Limb (tissue), 2 donors: ENCODE data around the gene LTBP4.
"Not testable (repeated sequence)": the region's sequence is repeated elsewhere in the genome, so short reads cannot be mapped to it uniquely, and the experiment has no call there.

ENCODE experiments used
- DNase-seq, 2 donors: peaks; one replicate each; pipeline ENCODE4 v3.0.0-alpha.2; 2016; ENCODE audit errors: extremely low spot score in 2 of 2

LTBP4 gene

DNA sequence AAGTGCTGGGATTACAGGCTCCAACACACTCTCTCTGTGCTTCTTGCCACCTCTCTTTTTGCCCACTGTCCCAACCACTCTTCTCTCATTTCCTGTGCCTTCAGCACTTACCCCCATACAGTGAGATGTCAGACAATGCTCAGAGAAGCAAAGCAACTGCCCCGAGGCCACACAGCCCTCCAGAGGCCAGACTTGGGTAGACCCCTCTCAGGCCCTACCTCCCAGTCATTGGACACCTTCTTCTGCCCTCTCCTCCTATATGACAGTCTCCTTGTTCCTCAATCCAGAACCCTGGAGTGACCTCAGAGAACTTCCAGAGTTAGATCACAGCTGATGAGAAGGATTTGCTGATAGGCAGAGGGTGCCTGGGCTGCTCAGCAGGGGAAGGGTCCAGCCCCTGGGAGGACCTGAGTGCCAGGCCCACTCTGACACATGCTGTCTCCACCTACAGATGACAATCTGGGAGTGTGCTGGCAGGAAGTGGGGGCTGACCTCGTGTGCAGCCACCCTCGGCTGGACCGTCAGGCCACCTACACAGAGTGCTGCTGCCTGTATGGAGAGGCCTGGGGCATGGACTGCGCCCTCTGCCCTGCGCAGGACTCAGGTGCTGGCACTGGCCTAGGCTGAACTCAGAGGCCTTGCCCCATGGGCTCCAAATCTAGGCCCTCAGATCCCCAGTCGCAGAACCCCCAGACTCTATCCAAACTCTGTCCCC is 24.4 kb downstream of the LTBP4 start:
- no peak for DNase-seq

DNA sequence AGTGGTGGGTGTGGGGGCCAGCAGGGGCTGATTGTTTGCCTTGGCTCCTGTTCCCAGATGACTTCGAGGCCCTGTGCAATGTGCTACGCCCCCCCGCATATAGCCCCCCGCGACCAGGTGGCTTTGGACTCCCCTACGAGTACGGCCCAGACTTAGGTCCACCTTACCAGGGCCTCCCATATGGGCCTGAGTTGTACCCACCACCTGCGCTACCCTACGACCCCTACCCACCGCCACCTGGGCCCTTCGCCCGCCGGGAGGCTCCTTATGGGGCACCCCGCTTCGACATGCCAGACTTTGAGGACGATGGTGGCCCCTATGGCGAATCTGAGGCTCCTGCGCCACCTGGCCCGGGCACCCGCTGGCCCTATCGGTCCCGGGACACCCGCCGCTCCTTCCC is 25.7 kb downstream of the LTBP4 start:
- no peak for DNase-seq

DNA sequence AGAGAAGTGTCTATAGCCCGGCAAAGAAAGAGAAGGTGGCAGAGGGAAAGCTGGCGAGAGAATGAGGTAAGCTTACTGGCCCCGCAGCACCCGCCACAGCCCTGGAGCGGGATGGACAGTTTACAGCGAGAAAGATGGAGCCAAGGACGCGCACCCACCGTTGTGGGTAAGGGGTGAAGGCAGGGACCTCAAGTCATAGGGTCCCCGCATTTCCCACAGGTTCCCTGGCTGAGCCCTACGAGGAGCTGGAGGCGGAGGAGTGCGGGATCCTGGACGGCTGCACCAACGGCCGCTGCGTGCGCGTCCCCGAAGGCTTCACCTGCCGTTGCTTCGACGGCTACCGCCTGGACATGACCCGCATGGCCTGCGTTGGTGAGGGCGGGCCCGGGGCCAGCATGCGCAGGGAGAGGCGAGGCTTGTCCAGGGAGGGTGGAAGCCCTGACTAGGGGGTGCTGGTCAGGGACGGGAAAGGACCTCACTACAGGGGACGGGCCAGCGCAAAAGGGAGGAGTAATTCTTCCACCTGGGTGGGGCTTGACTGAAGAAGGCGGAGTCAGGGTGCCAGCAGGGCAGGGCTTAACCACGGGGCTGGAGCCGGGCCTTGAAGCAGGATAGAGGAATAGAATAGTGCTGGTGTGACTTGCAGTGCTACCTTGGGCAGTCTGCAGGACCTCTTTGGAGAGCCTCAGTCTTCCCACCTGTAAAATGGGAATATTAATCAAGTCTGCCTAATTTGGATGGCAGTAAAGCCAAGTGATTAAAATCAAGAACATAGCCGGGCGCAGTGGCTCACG is 26.5 kb downstream of the LTBP4 start:
- no peak for DNase-seq

DNA sequence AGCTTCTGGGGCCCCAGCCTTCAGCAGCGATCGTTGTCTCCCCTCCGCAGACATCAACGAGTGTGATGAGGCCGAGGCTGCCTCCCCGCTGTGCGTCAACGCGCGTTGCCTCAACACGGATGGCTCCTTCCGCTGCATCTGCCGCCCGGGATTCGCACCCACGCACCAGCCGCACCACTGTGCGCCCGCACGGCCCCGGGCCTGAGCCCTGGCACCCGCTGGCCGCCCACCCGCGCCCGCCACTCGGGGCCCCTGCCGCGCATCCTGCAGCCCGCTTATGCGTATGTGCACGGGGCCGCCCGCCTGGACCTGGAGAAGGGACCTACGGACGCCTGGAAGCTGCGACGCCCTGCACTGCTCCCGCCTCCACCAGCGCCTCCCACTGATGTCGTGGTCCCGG is 28.2 kb downstream of the LTBP4 start:
- no peak for DNase-seq

DNA sequence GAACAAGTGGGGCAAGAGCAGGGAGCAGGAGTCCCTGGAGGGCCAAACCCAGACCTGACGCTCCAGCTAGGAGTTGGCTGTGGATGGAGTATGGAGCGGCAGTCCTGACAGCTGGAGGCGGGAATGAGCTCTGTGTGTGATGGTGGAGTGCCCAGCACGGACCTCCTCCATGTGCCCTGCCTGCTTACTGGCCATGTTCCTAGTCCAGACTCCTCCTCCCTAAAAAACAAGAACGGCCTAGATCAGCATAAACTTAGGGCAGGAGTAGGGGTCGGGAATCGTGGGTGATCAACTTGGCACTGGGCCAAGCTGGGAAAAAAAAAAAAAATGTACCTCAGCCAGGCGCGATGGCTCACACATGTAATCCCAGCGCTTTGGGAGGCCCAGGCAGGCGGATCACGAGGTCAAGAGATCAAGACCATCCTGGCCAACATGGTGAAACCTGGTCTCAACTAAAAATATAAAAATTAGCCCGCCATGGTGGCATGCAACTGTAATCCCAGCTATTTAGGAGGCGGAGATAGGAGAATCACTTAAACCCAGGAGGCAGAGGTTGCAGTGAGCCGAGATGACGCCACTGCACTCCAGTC is 29.5 kb downstream of the LTBP4 start:
- DNase-seq, result no peak

DNA sequence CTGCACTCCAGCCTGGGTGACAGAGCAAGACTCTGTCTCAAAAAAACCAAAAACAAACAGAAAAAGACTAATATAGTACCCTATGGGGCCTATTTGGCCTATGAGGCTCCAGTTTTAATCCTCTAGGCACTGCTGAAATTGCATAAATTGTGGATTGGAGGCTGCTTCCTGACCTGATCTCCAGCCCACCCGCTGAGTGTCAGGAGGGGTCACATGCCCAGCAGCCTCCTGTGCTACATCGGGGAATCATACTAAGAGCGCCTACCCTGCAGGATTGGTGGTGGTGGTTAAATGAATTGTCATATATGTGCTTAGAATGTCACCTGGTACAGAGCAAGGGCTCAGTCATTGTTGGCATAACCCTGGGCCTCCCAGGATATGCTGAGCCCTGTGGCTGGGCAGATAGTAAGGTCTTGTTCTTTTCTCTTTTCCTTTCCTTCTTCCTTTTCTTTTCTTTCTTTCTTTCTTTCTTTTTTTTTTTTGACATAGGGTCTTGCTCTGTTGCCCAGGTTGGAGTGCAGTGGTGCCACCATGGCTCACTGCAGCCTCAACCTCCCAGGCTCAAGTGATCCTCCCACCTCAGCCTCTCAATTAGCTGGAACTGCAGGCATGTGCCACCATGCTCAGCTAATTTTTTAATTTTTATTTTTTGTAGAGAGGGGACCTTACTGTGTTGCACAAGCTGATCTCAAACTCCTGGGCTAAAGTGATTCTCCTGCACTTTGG is 31.3 kb downstream of the LTBP4 start:
- no peak for DNase-seq

DNA sequence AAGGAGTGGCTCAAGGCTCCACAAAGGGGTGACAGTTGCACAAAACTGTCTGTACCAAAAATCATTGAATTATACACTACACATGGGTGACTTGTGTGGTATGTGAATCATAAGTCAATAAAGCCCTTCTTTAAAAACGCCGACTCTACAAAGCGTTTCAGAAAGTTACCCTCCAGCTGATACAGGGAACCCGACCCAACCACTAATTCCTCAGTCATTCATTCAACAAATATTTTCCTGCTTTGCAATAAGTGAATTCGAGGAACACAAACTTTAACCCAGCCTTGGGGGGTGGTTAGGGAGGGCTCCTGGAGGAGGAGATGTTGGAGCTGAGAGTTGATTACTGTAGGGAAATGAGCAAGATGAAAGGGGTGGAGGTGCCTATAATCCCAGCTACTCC is 32.0 kb downstream of the LTBP4 start:
- no peak for DNase-seq

DNA sequence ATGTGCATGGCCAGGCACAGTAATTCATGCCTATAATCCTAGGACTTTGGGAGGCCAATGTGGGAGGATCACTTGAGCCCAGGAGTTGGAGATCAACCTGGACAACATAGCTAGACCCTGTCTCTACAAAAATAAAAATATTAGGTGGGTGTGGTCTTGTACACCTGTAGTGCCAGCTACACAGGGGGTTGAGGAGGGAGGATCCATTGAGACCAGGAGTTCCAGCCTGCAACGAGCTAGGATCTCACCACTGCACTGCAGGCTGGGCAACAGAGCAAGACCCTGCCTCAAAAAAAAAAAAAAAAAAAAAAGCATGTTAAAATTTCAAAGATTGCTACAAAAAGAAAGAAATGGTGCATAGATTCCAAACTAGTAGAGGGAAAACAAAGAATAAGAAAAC is 37.2 kb downstream of the LTBP4 start:
- no peak for DNase-seq

DNA sequence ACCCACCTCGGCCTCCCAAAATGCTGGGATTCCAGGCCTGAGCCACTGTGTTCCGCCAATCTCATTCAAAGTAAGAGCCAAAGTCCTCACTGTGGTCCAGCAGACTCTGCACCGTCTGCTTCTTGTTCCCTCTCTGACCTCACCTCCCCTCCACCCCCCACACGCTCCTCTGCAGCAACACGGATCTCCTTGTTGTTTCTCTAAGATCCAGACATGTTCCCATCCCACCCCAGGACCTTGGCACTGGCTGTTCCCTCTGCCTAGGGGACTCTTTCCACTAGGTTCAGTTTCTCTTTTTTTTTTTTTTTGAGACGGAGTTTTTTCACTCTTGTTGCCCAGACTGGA is 38.4 kb downstream of the LTBP4 start:
- DNase-seq, result no peak

DNA sequence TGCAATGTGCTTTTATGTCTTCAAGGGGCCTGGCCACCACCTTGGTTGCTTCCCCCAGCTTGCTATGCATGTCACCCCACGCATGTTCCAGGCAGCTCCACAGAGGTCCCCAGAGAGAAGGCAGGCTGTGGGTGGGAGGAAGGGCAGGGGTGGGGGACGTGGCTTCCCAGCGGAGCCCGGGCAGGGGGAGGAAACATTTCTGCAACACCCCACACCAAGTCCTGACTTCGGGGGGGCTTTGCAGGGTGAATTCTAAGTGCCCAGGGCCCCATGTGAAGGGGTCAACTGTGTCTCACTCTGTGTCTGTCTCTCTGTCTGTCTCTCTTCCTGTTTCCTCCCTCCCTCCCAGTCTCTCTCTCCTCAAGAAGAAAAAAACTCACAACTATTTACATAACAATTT is 39.6 kb downstream of the LTBP4 start:
- peak in 1 of 2 donors; percentile 9 for DNase-seq

DNA sequence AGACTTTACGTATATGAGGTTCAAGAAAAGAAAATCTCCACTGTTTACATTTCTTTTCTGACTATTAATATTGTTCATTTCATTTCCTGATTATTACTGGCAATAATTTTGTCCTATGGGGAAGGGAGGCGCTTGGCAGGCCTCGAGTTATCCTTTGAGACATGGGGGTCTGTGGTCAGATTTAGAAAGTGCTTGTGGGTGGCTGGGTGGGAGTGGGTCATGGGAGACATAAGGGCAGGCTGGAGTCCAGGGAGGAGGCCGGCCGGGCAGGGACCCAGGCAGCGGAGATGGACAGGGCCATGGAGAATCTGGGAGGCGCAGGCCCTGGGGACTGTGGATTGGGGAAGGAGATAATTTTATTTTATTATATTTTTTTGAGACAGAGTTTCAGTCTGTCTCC is 40.1 kb downstream of the LTBP4 start:
- DNase-seq, result no peak

DNA sequence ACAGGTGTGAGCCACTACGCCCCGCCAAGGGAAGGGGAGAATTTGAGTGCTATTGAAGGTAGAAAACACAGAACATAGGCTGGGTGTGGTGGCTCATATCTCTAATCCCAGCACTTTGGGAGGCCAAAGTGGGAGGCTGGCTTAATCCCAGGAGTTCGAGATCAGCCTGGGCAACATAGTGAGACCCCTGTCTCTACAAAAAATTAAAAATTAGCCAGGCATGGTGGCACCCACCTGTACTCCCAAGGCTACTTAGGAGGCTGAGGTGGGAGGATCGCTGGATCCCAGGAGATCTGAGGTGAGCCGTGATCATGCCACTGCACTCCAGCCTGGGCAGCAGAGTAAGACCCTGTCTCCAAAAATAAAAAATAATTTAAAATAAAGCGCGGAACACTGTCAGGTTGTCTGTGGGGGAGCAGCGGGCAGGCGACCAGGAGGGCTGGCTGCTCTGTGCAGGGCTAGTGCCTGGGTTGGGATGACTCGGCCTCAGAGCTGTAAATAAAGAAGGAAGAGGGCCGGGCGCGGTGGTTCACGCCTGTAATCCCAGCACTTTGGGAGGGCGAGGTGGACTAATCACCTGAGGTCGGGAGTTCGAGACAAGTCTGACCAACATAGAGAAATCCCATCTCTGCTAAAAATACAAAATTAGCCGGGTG is 41.0 kb downstream of the LTBP4 start:
- DNase-seq, result no peak

DNA sequence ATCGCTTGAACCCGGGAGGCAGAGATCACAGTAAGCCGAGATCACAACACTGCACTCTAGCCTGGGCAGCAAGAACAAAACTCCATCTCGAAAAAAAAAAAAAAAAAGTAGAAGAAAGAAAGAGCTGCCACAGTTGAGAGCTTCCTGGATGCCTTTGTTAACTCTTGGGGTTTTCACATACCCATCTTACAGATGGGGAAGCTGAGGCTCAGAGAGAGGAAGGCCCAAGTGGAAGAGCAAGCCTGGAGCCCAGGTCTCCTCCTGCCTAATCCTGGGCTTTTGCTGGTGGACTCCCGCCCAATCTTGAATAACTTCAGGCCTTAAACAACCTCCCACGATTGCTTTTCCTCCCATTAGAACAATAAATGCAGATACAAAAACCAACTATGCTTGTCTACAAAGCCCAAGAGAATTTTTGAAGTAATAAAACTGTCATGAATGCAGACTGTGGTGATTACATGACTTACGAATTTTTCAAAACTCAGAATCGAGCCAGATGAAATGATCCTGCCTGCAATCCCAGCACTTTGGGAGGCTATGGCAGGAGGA is 41.7 kb downstream of the LTBP4 start:
- no peak for DNase-seq

DNA sequence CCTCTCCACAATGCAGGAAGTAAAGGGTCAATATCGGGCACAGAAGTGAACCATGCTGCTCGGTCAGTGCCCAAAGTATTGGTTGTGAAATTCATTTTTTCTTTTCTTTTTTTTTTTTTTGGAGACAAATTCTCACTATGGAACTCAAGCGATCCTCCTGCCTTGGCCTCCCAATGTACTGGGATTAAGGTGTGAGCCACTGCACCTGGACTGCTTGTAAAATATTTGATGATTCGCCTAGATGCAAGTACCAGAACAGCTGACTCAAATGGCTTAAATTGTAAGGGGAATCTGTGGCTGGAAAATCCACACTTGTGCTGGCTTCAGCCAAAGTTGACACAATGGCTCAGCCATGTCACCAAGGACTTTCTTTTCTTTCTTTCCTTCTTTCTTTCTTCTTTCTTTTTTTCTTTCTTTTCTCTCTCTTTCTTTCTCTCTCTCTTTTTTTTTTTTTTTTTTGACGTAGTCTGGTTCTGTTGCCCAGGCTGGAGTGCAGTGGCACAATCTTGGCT is 45.6 kb downstream of the LTBP4 start:
- DNase-seq, result no peak

DNA sequence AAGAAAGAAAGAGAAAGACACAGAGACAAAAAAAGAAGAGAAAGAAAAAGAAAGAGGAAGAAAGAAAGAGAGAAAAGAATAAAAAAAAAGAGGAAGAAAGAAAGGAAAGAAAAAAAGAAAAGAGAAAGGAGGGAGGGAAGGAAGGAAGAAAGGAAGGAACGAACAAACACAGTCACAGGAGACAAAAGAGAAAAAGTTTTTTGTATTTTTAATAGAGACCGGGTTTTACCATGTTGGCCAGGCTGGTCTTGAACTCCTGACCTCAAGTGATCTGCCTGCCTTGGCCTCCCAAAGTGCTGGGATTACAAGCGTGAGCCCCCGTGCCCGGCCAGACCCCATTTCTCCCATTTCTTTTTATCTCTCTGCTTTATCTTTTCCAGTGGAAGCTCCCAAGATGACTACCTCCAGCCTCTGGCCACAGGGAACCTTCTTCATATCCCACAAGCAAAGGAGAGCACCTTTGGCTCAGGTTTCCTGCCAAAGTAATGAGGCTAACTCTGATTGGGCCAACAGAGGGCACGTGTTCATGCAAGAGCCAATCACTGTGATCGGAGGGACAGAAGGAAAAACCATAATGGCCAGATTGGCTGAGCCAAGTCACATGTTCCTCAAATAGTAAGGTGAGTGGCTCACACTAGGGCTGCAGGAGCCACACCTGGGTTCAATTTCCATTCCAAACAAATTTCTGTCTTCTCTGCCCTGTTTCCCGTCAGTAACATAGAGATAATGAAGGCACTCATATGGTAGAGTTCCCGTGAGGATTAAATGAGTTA is 48.9 kb downstream of the LTBP4 start:
- not testable (repeated sequence) for DNase-seq

DNA sequence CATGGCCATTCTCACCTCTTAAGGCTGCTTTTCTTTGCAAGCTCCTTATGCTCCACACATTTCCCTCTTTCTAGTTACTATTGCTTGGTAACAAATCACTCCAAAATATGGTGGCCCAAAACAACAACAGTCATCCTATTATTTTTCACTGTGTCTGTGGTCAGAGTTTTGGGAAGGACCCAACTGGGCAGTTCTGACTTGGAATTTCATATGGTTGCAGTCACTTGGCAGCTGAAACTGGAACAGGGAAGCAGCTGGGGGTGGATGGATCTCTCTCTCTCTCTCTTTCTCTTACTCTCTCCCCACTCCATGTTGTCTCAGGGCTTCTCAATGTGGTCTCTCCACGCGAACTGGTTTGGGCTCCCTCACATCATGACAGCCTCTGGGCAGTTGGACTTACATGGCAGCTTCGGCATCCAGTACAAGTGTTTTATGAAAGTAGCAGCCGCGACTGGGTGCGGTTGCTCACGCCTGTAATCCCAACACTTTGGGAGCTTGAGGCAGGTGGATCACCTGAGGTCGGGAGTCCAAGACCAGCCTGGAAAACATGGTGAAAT is 49.7 kb downstream of the LTBP4 start:
- DNase-seq, result no peak

DNA sequence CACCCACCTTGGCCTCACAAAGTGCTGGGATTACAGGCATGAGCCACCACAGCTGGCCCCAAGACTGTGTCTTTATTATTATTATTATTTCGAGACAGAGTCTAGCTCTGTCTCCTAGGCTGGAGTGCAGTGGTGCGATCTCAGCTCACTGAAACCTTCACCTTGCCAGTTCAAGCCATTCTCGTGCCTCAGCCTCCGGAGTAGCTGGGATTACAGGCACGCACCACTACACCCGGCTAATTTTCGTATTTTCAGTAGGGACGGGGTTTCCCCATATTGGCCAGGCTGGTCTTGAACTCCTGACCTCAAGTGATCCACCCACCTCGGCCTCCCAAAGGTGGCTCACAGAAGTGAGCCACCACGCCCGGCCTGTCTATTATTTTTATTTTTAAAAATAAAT is 51.1 kb downstream of the LTBP4 start:
- not testable (repeated sequence) for DNase-seq

DNA sequence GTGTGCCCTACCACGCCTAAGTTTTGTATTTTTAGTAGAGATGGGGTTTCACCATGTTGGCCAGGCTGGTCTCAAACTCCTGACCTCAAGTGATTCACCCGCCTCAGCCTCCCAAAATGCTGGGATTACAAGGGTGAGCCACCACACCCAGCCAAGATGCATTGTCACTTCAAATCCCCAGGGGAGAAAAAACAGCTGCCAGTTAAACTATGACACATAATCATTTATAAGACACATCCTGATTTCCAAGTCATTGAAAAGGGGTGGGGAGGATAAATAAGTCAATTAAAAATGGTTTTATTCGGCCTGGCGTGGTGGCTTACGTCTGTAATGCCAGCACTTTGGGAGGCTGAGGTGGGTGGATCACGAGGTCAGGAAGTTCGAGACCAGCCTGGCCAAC is 54.5 kb downstream of the LTBP4 start:
- DNase-seq, result not testable (repeated sequence)

DNA sequence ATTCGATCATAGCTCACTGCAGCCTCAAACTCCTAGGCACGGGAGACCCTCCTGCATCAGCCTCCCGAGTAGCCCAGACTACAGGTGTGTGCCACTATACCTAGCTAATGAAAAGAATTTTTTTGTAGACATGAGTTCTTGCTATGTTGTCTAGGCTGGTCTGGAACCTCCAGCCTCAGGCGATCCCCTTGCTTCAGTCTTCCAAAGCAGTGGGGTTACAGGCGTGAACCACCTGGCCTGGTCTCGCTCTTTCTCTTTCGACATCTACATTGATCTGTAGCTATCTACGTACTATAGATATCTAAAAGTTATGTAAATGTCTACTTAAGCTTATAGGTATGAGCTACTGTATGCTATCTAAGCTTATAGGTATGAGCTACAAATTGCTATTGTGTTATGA is 56.9 kb downstream of the LTBP4 start:
- DNase-seq, result no peak

DNA sequence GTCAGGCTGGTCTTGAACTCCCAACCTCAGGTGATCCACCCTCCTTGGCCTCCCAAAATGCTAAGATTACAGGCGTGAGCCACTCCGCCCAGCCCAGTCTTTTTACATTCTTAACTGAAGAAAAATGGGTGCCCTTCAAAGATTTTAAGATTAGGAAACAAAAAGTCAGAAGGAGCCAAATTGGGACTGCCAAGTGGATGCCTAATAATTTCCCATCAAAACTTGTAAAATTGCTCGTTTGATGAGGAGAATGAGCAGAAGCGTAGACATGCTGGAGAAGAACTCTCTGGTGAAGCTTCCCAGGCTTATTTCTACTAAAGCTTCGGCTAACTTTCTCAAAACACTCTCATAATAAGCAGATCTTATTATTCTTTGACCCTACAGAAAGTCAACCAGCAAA is 57.9 kb downstream of the LTBP4 start:
- no peak for DNase-seq
